ENCODE measurements around the gene TAS2R3.

The TAS2R3 gene

GRCh38 chr7:141729020-141729419 is 34.9 kb upstream of the TAS2R3 start:
- no peak for DNase-seq (ENCODE audit: low read depth)
- no peak overlapping the region for H3K4me3 ChIP-seq (ENCODE audit: low read length)
- TF ChIP-seq, protein P1, sequence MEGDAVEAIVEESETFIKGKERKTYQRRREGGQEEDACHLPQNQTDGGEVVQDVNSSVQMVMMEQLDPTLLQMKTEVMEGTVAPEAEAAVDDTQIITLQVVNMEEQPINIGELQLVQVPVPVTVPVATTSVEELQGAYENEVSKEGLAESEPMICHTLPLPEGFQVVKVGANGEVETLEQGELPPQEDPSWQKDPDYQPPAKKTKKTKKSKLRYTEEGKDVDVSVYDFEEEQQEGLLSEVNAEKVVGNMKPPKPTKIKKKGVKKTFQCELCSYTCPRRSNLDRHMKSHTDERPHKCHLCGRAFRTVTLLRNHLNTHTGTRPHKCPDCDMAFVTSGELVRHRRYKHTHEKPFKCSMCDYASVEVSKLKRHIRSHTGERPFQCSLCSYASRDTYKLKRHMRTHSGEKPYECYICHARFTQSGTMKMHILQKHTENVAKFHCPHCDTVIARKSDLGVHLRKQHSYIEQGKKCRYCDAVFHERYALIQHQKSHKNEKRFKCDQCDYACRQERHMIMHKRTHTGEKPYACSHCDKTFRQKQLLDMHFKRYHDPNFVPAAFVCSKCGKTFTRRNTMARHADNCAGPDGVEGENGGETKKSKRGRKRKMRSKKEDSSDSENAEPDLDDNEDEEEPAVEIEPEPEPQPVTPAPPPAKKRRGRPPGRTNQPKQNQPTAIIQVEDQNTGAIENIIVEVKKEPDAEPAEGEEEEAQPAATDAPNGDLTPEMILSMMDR (conservative IDR thresholded peaks at IDR 0.05; ENCODE audit: low read depth, low read length) = no peak

DNA sequence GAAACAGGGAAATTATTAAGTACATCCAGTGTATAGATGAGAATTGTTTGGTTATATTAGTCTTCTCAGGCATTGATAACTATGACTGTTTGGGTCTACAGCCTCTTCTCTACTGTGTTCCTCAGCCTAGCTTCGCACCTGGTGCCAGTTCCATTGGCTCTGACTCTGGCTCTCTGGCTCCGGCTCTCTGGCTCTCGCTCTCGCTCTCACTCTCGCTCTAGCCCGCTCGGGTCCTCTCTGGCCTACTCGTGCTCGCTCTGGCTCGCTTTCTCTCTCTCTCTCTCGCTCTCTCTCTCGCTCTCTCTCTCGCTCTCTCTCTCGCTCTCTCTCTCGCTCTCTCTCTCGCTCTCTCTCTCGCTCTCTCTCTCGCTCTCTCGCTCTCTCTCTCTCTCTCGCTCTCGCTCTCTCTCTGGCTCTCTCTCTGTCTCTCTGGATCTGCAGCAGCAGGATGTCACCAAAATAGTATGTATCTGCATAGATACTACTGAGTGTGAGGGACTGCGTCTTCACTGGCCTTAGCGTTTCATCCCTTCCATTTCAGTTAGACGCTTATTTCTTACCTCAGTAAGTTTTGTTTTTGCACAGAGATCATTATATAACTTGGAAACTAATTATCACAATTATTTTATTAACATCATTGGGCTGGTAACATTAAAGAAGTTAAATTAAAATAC is 32.3 kb upstream of the TAS2R3 start:
- no peak overlapping the region for H3K4me3 ChIP-seq (ENCODE audit: low read length)
- no peak for DNase-seq (ENCODE audit: low read depth)
- TF ChIP-seq, protein P1 (conservative IDR thresholded peaks at IDR 0.05; ENCODE audit: low read depth, low read length) = no peak

DNA sequence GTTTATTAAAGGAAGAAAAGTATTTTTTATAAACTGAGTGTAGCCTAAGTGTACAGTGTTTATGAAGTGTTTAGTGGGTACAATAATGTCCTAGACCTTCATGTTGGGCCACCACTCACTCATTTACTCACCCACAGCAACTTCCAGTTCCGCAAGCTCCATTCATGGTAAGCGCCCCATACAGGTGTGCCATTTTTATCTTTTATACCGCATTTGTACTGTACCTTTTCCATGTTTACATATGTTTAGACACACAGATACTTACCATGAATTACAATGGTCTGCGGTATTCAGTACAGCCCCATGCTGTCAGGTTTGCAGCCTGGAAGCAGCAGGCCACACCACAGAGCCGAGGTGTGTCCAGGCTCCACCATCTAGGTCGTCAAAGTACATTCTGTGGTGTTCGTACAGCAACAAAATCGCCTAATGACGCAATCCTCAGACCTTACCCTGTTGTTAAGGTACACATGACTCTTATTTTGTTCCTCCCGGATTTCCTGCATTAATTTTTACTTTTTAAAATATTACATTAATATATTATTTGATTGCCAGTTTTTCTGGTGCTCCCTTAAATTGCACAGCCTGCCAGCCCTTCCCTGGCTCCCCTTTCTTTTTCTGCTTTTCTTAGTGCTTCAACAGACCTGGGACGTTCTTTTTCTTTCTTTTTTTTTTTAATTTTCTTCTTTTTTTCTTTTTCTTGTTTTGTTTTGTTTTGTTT is 26.6 kb upstream of the TAS2R3 start:
- peak overlapping the region; percentile 84 for H3K4me3 ChIP-seq (ENCODE audit: low read length)
- no peak for DNase-seq (ENCODE audit: low read depth)
- TF ChIP-seq, protein P1 (conservative IDR thresholded peaks at IDR 0.05; ENCODE audit: low read depth, low read length) = no peak

GRCh38 chr7:141737836-141738591 is 25.9 kb upstream of the TAS2R3 start, which contains the start of gene SSBP1:
Gene SSBP1, plus strand, starts transcription at chr7:141738358. Its CDS starts 809 bp downstream, at chr7:141739167.
- DNase-seq (ENCODE audit: low read depth) = peak; percentile 93

GRCh38 chr7:141738592-141739013 is 25.3 kb upstream of the TAS2R3 start:
- TF ChIP-seq, protein P1 (conservative IDR thresholded peaks at IDR 0.05; ENCODE audit: low read depth, low read length) = peak; percentile 43
- no peak for DNase-seq (ENCODE audit: low read depth)
- H3K4me3 ChIP-seq (ENCODE audit: low read length) = peak overlapping the region; percentile 84

More at GRCh38 chr7:141737836-141738591, 25.9 kb upstream of the TAS2R3 start, which contains the start of gene SSBP1:
- TF ChIP-seq, protein P1 (conservative IDR thresholded peaks at IDR 0.05; ENCODE audit: low read depth, low read length) = peak; percentile 83
- H3K4me3 ChIP-seq (ENCODE audit: low read length) = peak within 1 kb of the TSS; percentile 84

- H3K4me3 ChIP-seq (ENCODE audit: low read length) = peak overlapping the region; percentile 84
- DNase-seq (ENCODE audit: low read depth) = no peak
- TF ChIP-seq, protein P1 (conservative IDR thresholded peaks at IDR 0.05; ENCODE audit: low read depth, low read length) = no peak
Measured at GRCh38 chr7:141739250-141739649, 24.6 kb upstream of the TAS2R3 start.
